Ovary (tissue), 3 donors: ENCODE measurements around the gene WDR83.

ENCODE experiments used
- POLR2A ChIP-seq: fragments of 450-650 bp; IDR thresholded peaks from one replicate; pipeline ENCODE4 v1.6.1; 2017; ENCODE audit warnings: antibody characterized with exemption, mild to moderate bottlenecking, moderate library complexity
- TF ChIP-seq, protein P1 (sequence below), 3 donors: fragments of 450-650 bp in 2 of 3; fragments of 200-600 bp in 1 of 3; IDR thresholded peaks; one replicate each; pipeline versions ENCODE4 v1.5.1 to v1.8.0; 2016 to 2022; ENCODE audit warnings: antibody characterized with exemption in 3 of 3, mild to moderate bottlenecking in 1 of 3
- donor health status: DM: no; HTN: no; CAD: no.

- TF ChIP-seq, protein P1, sequence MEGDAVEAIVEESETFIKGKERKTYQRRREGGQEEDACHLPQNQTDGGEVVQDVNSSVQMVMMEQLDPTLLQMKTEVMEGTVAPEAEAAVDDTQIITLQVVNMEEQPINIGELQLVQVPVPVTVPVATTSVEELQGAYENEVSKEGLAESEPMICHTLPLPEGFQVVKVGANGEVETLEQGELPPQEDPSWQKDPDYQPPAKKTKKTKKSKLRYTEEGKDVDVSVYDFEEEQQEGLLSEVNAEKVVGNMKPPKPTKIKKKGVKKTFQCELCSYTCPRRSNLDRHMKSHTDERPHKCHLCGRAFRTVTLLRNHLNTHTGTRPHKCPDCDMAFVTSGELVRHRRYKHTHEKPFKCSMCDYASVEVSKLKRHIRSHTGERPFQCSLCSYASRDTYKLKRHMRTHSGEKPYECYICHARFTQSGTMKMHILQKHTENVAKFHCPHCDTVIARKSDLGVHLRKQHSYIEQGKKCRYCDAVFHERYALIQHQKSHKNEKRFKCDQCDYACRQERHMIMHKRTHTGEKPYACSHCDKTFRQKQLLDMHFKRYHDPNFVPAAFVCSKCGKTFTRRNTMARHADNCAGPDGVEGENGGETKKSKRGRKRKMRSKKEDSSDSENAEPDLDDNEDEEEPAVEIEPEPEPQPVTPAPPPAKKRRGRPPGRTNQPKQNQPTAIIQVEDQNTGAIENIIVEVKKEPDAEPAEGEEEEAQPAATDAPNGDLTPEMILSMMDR (IDR thresholded peaks at IDR 0.05): no peak
- no peak for TF ChIP-seq POLR2A
Observed at GRCh38 chr19:12703046-12703445, 36.4 kb downstream of the WDR83 start.
